NCI-H510A treated with DMSO at 0.1 percent for 48 hours (cell line): Measurements from ENCODE around the gene GAB2.

Experiments used
- DNase-seq: peaks from one replicate; lab custom pipeline; 2025; lab: John Stamatoyannopoulos, UW

Gene GAB2

GRCh38 chr11:78428266-78428636 lies 10.6 kb upstream of the GAB2 start:
- no peak for DNase-seq

DNA sequence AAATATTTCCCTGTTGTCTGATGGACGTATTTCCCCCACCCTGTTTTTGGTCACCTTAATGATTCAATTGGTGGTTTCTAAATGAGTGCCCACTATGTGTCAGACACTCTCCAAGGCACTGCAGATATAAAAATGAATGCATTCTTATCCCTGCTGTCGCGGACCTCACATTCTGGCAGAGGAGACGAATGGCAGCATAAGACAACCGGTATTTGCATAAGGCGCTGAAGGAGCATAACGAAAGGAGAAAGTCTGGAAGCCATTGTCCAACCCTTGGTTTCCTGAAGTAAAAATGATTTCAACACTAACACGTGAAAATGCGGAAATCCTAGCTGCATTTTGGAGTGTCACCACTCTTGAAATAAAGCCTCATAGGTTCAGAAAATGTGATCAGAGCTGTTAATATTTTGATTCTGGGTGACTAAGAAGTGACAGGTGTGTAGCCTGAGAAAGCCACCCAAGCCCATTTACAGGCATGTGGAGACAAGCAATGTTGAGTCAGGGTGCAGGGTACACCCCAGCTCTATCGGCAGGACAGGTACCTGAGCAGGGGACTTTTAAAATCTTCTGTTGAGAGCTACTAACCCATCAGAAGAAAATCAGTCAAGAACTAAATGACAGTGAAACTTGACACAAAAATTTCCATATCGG lies 10.1 kb upstream of the GAB2 start:
- DNase-seq, result no peak

- no peak for DNase-seq
Observed at GRCh38 chr11:78426845-78427244, 9.2 kb upstream of the GAB2 start.

DNA sequence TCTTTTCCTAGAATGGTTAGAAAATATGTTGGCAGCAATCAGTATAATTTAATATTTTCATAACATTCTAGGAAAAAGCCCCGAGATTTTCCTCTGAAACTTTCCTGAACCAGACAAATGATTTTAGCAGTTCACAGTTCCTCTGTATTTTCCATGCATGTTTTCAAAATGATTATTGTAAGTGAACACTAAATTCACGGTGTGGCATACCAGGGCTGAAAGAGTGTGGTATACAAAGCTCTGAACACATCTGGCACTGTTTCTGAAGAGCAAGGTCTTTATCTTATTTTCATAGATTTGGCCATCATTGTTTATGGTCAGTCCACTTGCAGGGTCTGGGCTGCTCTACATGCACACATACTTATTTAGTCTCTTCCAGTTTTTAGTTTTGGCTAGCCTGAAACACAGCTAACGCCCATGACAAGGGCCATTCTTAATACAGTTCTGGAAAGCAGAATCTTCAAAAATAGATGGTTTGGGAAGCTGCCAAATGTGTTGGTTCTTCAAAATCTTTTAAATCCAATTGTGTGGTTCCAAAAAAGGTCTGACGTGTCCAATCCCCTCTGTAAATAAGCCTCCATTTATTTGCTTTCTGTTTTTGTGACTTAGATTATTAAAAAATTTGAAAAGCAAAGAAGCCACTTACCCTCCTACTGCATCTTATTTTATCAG lies 7.9 kb upstream of the GAB2 start:
- no peak for DNase-seq

GRCh38 chr11:78424334-78425270 lies 7.0 kb upstream of the GAB2 start:
- no peak for DNase-seq

- DNase-seq, result no peak
Observed at GRCh38 chr11:78423241-78423640, 5.6 kb upstream of the GAB2 start.

DNA sequence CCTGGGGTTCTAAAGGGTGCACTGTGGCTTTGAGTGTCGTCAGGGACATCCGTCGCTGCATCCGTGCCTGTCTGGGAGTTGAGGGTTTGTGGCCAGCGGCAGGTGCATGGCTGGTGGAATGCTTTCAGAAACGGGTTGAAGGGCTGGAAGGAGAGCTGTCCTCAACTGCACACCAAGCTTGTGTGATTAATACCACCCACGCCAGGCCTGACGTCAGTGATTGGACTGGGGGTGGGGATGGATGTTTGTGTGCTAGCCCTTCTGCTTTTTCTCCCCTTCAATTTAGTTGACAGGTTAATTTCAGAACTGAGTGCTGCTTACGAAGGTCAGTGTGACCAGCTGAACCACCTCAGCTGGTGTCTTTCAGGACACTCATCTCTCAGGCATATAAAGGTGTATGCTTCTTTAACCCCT lies 3.2 kb upstream of the GAB2 start:
- DNase-seq, result peak; percentile 55

GRCh38 chr11:78420255-78420764 lies 2.7 kb upstream of the GAB2 start:
- peak; percentile 12 for DNase-seq

DNA sequence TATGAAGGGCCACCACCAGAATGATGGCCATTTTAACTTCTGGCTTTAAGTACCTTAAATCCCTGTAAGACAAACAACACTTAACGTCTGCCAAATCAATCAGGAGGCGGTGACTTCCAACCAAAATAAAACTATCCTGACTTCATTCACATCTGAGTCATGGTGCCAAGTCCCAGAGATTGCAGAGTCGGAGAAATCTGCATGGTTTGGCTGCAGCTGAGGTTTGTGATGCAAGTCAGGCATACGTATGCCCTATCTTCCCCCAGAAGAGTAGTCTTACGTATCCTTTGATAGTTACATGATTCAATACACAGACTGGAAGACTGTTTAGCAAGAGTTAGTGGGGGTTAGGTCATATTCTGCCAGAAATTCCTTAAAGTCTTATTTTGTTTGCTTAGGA lies 1.7 kb upstream of the GAB2 start:
- DNase-seq, result no peak

GRCh38 chr11:78418584-78419211 lies 1.1 kb upstream of the GAB2 start:
- DNase-seq, result peak; percentile 23

DNA sequence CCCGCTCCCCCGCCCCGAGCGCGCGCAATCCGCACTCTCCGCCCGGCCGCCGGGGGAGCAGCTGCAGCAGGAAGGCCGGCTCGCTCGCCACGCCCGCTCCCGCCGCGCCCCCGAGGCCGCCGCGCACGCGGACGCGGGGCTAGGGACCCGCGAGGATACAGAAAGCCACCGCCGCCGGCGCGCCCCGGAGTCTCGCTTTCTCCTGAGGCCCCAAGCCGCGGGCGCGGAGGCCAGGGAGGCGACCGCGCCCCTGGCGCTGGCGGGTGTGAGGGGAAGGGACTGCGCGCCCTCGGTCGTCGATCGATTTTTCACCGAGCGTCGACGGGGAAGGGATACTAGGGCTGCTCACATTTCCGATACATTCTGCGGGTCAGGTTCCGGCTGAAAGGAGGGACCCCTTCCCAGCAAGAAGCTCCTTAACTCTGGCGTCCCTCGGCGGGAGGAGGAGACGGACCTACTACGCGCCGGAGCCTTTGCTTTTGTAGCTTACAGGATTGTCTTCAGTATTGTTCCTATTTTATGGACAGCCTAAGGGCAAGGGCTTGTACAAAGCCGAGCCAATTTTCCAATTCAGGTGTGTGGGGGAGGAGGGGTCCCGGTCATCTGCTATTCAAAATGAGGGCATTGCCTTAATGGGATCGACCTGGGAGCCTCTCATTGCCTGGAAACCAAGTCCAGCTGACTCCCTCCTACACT lies 416 bp upstream of the GAB2 start:
- DNase-seq, result peak; percentile 86

DNA sequence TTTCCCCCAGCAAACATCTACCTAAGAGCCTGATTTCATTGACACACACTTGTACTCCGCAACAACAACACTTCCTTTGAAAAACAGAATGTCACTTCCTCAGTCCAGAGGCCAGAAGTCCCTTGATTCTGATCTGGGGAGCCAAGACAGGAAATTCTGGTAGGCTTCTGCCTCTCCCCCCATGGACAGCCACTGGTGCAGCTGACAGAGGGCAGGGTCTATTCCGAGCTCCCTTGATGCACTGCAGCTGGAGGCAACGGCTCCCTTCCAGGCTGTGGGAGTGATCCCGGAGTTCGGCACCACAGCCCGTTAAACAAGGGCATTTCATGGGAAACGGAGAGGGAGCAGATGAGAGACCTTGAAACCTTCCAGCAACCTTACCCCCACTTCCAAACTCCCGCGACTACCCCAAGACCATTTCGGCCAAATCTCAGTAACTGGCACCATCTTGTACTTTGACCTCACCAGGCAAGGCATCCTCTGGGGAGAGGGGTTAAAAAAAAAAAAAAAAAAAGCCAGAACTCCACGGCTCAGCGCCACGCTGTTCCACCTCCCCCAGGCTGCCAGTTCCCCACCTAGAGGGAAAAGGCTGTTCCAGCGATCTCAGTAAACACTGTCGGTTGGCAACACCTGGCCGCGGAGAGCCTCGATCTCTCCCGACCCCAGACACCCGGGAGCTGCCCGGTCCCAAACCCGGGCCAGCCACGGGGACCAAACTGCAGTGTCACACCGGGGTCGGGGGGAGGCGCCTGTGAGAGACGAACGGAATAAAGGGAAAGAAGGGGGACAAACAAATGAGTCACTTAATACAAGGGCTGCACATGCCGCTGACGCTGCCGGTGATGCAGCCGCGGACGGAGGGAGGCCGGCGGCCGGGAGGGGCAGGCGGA lies 1.1 kb downstream of the GAB2 start:
- peak; percentile 56 for DNase-seq

DNA sequence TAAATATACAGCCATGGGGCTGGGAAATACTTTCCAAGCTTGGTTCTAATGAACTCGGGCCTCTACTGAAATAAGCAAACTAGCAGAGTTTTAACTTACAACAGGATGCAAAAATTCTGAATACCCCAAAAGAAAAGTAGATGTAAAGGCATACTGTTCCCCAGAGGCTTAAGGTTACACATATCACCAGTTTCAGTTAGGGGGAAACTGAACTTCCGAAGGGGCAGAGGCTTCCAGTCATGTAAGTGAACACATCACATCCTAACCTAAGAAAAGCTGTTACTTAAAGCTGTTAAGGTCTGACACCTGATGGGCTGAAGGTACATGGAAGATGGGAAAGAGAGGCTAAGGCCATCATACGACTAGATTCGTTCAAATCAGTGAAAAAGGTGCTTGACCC lies 2.3 kb downstream of the GAB2 start:
- DNase-seq, result no peak

DNA sequence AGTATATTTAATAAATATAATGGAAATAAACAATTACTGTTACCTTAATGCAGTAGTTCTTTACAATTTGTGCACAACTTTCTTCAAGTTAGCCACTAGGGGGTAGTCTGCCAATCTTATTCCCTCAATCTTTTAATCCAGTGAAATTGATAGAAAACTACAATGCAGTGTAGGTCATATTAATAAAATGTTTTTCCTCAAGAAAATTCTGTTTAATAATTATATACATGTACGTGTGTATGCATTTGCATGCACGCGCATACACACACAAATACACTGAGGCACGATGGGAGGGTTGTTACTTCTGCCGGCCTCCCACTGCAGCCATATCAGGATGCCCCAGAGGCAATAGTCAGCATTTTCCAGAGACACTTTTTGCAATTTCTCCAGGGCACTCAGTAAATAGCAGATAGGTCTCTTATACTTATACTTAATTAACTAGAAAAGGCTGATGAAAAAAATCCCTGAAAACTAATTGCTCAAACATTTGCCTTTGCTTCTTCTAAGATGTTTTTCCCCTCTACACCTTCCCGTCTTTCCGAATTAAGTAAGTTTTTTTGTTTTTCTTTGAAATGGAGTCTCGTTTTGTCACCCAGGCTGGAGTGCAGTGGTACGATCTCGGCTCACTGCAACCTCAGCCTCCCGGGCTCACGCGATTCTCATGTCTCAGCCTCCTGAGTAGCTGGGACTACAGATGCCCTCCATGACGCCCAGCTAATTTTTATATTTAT lies 3.1 kb downstream of the GAB2 start:
- DNase-seq, result peak; percentile 43

- DNase-seq, result no peak
Observed at GRCh38 chr11:78408619-78409018, 9.0 kb downstream of the GAB2 start.

- no peak for DNase-seq
Observed at GRCh38 chr11:78406568-78407196, 10.9 kb downstream of the GAB2 start.

DNA sequence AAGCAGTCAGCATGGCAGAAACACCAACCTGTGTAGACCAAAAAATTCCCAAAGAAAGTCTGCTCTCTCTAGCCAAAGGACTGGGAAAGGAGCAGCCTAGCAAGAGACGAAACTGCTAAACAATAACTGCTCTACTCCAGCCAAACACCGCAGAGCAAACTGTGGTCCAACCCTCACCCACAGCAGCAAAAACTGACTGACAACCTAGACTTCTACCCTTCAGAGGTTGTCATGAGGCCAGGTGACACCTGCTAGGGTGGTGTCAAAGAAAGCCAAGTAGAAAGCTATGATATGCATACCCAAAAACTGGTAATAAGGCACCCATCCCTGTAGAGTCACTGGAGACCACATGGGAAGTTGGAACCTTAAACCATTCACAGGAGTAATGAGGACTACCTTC lies 11.8 kb downstream of the GAB2 start:
- DNase-seq, result no peak

DNA sequence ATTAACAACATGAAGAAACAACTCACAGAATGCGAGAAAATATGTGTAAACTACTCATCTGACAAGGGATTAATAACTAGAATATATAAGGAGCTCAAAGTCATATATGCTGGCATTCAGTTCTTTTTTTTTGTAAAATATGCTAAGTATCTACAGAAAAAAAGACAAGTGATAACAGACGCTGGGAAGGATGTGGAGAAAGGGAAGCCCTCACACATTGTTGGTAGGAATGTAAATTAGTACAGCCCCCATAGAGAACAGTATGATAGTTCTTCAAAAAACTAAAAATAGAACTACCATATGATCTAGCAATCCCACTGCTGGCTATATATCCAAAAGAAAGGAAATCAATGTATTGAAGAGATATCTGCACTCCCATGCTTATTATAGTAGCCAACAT lies 13.8 kb downstream of the GAB2 start:
- no peak for DNase-seq

GRCh38 chr11:78402847-78403246 lies 14.8 kb downstream of the GAB2 start:
- DNase-seq, result no peak
